Central memory CD4-positive, alpha-beta T cell (primary cell): ENCODE data around the gene NAA35.
"Not testable (repeated sequence)": the region's sequence is repeated elsewhere in the genome, so short reads cannot be mapped to it uniquely, and the experiment has no call there.

Source experiments
- DNase-seq: peaks from one replicate; pipeline ENCODE4 v3.0.0; 2022

Gene NAA35

DNA sequence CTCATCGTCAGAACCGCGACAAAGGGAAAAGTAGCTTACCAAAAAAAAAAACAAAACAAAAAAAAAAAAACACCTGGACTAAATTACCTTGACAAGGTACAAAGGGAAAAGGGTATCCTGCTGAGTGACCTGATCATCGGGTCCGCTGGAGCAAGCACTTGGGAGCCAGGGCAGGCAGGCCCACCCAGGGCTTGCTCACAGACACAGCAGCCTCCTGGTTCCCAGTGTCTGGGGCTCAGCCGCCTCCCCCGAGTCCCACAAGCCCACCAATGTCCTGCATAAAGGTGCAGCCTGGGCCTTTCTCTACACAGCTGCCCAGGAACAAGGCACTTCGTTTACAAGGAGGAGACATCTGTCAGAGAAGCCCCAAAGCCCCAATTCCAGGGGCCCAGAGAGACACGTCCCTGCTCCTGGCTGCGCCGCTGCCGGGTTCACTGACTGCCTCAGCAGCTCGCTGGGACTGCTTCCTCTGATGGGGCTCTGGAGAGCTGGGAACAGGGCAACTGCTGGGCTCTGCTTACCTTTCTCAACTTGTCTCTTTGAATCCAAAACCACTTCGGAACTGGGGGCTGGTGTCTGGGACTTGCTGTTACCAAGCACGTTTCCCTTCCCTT lies 95.0 kb downstream of the NAA35 start:
- DNase-seq, result no peak

DNA sequence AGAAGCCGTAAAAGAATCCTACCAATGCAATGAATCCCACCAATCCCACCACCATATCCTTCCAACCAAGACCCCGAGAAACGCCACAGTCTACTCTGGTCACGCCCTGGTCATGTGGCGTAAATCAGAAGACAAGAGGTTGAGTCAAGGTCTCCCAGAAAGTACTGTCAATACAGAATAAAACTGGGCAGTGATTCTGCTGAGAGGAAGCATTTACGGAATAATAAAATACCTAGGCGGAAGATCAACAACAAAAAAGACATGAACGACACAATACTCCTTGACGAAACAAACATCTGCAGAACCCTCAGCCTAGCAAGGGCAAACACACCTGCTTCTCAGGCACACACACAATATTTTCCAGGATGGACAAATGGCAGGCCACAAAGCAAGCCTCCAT lies 95.6 kb downstream of the NAA35 start:
- no peak for DNase-seq

DNA sequence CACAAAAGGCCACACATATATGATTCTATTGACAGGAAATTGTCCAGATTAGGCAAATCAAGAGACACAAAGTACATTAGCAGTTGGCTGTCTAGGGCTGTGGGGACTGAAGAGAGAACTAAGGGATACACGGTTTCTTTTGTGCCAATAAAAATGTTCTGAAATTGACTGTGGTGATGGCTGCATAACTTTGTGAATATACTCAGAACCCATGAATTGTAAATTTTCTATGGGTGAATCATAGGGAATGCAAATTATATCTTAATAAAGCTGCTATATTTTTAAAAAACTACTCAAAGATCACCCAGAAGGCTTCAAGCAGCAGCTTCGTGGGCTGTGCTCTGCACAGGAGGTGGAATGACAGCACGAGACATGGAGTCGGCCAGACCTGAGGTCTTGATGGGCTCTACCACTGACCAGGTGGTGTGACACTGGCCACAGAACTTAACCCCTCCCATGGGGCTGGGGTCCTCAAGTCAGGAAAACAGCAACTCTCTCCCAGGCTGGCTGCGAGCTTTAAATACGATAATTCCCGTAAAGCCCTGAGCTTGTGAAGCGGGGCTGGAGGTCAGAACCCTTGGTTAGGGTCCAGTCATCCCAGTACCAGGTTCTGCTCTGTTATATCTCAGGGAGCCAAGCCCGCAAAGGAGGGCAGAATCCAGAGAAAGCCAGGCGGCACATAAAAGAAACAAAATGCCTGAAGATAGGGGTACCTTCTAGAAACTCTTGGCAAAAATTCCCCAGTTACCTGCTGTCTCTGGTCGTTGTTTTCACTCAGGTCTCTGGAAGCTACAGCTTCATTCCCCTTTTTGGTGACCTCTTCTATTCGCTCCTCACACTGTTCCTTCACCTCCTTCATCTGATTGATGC lies 99.3 kb downstream of the NAA35 start:
- DNase-seq, result no peak

DNA sequence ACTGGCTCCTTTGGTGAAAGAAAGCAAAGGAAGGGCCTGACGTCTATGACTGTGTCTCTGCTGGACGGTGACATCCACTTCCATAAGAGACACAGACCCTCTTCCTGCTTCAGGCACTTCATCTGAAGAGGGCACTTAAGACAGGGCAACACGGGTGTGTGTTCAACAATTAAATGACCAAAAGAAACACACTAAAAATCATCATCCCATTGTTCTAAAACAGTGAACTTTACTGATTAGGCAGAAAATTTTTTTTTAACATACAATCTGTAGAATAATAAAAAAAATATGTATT lies 99.9 kb downstream of the NAA35 start:
- no peak for DNase-seq

DNA sequence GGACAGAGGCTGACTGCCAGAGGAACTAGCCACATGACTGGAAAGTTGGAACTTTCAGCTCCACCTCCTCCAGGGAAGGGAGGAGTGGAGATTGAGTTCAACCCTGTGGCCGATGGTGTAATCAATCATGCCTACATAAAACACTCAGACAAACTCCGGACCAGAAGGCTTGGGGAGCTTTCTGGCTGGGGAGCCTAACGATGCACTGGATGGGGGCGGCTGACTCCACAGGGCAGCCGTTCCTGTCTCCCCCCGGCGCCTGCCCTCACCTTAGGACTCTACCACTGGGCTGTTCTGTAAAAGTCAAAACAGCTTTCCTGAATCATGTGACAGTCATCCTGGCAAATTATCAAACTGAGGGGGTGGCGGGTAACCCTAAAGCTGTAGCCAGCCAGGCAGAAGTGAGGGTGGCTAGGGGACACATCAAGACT lies 100.4 kb downstream of the NAA35 start:
- no peak for DNase-seq

DNA sequence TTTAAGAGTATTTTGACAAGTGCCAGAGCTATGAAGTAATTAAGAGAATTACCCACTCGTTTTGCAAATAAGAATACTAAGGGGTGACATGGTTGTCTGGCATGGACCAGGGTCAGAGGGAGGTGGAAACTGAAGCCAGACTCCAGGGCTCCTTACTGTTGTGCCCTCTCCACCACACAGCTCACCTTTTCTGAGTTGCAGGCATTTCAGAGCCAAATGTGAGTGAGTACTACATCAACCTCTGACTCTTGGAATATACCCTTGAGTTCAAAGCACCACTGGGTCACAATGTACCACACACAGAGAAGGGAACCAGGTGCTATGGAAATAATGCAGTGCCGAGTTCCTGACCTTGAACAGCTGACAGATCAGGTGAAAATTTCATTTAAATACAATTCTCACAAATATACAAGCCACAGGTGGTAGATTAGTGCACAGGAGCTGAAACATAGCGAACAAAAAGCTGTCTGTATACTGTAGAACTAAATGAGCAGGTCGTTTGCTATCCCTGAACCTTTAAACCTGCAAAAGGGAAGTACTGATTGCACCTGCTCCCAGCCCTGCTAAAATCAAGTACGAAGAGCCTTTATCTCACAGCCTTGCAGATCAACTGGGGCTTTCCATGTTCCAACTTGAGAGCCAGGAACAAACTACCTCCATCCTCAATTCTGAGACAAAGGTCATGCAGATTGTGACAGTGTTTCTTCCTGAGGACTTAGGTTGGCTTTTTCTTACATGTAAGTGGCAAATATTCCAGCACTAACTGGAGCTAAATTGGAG lies 101.4 kb downstream of the NAA35 start:
- no peak for DNase-seq

DNA sequence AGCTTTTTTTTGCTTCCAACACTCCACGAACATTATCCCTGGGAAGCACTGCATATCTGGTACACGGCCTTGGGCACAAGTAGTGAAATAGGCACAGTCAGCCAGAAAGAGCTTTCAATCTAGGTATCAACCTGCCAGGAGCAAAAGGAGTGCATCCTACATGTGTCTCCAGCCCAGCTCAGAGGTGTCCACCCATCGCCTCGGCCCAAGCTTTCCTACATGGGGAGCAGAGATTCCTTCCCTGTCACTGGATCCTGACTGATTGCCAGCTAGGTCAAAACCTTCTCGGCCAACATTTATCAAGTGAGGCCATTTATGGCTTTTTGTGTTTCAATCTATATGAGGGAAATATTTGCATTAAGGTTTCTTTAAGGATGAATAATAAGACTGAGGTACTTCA lies 102.6 kb downstream of the NAA35 start:
- no peak for DNase-seq

DNA sequence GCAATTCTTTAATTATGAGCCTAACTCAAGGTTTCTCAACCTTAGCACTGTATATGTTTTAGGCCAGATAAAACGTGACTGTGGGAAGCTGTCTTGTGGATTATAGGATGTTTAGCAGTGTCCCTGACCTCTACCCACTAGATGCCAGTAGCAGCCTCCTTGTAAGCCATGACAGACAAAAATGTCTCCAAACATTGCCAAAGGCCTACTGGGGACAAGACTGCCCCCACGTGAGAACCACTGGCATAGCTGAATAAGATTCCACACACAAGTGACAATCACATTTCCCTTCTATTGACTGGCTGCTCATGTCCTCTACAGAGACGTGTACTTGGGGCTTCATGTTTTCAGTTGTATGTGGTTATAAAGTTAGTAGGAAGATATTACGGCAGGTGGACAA lies 103.1 kb downstream of the NAA35 start:
- no peak for DNase-seq

DNA sequence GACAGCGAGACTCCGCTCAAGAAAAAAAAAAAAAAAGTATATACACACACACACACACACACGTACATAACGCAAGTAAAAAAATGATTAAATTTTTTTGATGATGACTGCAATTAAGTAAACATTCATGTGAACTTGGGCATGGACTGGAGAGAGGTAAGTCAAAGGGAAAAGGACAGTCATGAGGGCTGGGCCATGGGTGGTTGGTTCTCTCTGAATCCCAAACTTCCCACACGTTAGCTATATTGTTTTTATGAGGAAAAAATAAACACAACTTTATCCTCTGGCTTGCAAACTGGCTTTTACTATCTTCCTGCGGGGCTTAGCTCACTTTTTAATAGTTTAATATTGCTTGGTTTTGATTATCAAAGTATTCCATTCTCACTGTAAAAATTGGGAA lies 104.7 kb downstream of the NAA35 start:
- DNase-seq, result no peak

DNA sequence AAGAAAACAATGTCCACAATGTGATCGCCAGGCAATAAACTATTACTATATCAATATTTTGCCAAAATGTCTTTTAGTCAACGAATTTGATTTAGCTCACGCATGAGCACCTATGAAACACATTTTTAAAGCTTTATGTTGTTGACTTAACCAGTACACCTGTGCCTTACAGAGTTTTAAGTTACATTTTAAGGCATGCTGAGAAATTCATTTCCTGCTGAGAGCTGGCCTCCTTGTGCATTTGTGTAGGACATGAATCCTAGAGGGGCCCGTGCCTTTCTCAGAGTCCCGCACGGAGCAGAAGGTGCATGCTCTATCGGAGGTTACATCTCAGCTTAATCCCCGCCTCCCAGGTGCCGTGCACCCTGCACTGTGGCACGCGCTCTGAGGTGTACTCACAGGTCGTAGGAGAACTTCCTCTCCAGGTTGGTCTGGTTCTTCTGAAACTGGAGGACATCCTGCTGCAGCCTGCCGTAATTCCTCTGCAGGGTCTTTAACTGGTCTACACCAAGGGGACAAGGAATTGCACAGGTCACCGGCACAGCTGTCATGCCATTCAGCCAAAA lies 105.2 kb downstream of the NAA35 start:
- DNase-seq, result no peak

DNA sequence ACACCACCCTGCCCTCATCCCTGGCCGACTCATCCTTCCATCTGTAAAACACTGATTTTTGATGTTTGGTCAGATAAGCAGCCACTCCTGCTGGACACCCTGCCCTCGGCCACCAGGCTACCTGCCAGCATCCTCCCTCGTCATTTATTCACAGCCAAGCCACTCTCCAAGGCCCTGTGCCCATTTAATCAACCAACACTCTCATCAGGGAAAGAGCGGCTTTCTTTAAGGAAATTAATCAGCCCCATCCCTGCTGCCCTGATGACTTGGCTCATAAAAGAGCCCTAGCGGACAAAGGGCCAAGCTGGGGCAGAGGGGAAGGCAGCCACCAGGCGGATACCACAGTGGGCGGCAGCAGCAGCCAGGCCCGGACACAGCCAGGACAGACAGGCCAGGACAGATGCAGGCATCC lies 106.0 kb downstream of the NAA35 start:
- DNase-seq, result no peak

DNA sequence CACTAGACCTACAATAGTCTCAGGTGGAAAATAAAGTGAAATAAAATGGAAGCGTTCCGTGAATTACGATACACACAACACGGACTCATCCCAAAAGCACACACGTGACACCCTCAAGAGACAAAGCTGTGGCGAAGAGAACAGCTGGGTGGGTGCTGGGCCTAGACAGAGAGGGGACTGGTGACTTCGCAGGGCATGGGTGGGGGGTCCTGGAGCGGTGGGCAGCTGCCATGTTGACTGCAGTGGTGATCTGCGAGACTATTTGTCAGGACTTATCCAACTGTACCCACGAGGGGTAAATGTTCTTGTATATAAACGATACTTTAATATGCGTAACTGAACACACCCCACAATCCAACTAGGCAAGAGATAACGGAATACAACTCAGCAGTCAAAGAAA lies 106.4 kb downstream of the NAA35 start:
- DNase-seq, result no peak

DNA sequence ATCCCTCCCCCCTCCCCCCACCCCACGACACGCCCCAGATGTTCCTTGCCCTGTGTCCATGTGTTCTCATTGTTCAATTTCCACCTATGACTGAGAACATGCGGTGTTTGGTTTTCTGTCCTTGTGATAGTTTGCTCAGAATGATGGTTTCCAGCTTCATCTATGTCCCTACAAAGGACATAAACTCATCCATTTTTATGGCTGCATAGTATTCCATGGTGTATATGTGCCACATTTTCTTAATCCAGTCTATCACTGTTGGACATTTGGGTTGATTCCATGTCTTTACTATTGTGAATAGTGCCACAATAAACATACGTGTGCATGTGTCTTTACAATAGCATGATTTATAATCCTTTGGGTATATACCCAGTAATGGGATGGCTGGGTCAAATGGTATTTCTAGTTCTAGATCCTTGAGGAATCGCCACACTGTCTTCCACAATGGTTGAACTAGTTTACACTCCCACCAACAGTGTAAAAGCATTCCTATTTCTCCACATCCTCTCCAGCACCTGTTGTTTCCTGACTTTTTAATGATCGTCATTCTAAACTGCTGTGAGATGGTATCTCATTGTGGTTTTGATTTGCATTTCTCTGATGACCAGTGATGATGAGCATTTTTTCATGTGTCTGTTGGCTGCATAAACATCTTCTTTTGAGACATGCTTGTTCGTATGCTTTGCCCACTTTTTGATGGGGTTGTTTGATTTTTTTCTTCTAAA lies 107.2 kb downstream of the NAA35 start:
- not testable (repeated sequence) for DNase-seq

DNA sequence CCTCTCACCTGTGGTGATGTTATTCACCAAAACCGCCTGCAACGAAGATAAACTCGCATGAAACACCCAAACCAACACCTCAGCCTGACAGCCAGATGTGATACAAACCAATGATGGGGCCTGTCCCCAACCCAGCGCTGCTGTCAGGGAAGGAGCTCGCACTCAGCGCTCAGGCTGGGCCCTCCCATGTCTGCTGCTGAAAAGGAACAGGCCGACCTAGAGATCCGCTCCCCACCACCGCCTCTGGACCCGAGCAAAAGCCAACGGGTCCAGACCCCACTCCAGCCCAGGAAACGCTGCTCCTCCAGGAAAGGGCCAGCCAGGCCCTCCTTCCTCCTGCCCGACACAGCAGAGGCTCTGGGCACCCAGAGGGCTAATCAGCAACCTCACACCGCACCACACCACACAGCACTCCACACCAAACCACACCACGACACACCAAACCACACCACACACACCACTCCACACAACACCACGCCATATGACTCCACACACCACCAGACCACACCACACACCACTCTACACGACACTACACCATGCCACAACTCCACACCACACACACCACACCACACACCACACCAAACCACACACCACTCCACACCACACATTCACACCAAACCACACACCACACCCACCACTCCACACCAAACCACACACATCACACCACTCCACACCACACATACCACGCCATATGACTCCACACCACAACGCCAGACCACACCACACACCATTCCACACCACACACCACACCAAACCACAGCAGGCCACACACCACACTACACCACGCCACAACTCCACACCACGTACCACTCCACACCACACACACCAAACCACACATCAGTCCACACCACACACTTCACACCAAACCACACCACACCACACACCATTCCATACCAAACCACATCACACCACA lies 111.9 kb downstream of the NAA35 start:
- no peak for DNase-seq

DNA sequence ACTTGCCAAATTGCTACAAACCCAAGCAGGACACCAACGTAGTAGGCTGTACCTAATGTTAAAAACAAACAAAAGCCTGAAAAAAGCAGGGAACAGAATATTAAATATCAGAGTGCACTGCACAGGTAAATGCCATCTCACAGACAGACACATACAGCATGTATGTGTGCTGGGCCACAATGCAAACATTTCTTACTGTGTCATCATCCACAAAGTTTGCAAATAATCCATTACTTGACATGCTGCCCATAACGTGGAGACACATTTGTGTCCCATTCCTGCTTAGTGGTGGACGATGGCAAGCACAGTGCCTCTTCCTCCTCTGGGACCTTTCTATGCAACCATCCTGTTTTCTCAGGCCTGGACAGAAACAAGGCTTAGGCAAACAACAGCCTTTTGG lies 113.7 kb downstream of the NAA35 start:
- no peak for DNase-seq

DNA sequence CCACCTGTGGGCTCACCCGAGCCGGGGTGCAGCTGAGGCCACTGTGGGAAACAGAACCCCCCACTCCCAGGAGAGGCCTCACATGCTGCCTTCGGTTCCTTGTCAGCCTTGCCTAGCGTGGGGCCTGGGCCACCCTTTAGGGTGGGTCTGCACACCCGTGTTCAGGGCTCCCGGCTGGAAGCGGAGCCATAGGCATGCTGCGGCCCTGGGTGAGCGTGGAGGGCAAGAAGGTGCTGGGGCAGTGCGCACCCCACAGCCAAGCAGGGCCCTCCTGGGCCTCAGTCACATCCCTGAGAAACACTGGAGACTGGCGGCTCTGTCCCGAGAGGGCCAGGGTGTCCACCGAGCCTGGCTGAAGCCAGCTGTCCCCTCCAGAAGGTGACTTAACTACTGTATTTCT lies 116.5 kb downstream of the NAA35 start:
- DNase-seq, result no peak

DNA sequence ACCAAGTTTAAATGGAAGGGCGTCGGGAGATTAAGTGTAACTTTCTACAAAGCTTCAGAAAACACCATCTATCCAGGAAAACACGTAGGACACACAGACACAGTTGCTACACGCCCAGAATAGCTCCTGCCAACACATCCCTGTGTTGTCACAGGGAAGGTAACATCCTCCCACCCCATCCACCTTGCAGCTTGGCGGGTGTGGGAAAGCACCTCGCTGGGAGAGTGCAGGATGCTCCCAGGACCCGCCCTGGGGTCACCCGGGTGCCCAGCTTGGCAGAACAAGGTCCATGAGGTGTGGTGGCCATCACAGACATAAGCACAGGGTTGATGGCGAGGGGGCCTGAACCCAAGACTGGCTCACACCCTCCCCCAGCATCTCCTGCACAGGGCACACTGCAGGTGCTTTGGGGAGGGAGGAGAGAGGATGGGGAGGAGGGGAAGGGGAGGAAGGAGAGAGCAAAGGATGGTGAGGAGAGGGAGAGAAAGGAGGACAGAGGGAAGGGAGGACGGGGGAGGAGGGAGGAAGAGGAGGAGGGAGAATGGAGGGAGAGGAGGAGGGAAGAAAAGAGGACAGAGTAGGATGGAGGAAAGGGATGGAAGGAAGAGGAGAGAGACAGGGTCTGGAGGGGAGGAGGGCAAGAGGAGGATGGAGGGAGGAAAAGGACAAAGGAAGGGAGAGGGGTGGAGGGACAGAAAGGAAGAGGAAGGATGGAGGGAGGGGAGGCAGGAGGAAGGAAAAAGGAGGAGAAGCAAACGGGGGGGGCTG lies 121.2 kb downstream of the NAA35 start:
- no peak for DNase-seq

DNA sequence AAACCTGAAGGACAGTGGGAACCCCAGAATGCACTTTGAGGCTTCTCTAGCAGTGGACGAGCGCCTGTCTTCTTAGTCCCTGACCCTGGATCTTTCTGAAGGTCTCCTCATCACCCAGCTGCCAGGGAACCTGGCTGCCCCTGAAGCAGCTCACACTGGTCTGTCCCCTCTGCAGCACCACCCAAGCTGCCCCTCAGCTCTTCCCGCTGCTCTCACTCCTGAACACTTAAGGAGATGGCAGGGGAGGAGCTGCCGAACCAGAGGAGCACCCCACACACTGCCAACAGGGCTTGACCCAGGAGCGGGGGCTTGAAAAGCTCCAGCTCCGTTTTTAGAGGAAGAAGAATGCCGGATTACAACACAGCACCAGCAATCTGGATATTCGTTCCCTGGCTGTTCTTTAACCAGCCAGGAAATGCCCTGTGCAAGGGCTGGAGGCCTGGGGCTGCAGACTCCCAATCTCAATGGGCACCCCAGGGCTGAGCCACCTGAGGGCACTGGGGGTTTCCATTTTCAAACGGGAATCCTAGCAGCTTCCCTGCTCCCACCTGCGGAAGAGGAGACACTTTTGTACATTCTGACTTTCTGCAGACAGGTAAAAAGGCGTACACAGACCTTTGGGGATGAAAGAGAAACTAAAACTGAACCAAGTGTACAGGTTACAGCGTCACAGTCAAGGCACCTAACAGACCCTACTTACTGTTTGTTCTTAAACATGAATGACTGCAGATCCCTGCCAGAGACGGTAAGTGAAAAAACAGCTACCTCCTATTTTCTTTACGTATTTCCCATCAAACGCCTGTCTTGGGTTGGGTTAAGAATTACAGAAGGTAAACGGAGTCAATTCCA lies 122.1 kb downstream of the NAA35 start:
- no peak for DNase-seq

DNA sequence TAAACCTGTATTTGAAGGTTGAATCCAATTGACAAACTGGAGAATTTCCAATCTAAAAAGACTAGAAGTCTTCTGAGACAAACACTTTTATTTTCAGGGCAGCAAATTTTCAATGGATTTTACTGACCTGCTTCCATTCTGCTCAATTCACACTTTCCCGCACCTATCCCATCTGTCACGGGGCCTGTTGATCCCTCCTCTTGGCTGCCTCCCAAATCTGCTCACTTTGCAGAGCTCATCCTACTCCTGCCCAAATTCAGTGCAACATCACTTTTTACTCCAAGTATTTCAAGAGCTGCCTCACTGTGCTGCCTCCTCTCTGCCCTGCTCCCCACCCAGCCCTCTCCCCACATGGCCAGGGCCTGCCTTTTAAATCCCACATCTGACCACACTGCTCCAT lies 123.3 kb downstream of the NAA35 start:
- DNase-seq, result no peak
